22Rv1 (cell line): ENCODE results near the gene RPRD2.

ENCODE experiments used
- CTCF ChIP-seq: fragments of 450-650 bp; IDR thresholded peaks from 2 replicates; pipeline ENCODE4 v1.5.1; 2017; ENCODE audit warnings: mild to moderate bottlenecking
- ZFX ChIP-seq: fragments of 450-650 bp; IDR thresholded peaks from 2 replicates; pipeline ENCODE4 v1.6.1; 2017; ENCODE audit warnings: antibody characterized with exemption, borderline replicate concordance

GRCh38 chr1:150406483-150406882 lies 42.5 kb downstream of the RPRD2 start:
- TF ChIP-seq CTCF (no peak), ZFX (no peak)
